H1 (cell line): ENCODE data around the gene GMPR2.

Experiments used
- CEBPB ChIP-seq: IDR thresholded peaks from 2 replicates; pipeline ENCODE4 v1.6.1; 2012; ENCODE audit warnings: low read depth, low read length
- CHD1 ChIP-seq: IDR thresholded peaks from 2 replicates; pipeline ENCODE4 v1.6.1; 2012; ENCODE audit warnings: low read depth, low read length, improper control_type of control experiment
- EGR1 ChIP-seq: IDR thresholded peaks from 2 replicates; pipeline ENCODE4 v1.6.1; 2011; ENCODE audit warnings: low read depth, low read length, borderline replicate concordance
- EZH2 ChIP-seq: fragments of 200-600 bp; sonication (generic); IDR thresholded peaks from 2 replicates; pipeline ENCODE4 v1.7.1; 2012; ENCODE audit warnings: low read depth, mild to moderate bottlenecking, moderate library complexity, low read length, inconsistent platforms; ENCODE audit not compliant: severe bottlenecking
- KDM5A ChIP-seq: fragments of 200-600 bp; IDR thresholded peaks from 2 replicates; pipeline ENCODE4 v1.7.1; 2012; ENCODE audit warnings: mild to moderate bottlenecking, low read length, inconsistent platforms, mixed read lengths
- MAFK ChIP-seq: IDR thresholded peaks from 2 replicates; pipeline ENCODE4 v1.6.1; 2012; ENCODE audit warnings: low read depth, mild to moderate bottlenecking, improper control_type of control experiment, low read length
- NRF1 ChIP-seq: IDR thresholded peaks from 2 replicates; pipeline ENCODE4 v1.6.1; 2011; ENCODE audit warnings: mild to moderate bottlenecking, low read depth, low read length, improper control_type of control experiment
- RFX5 ChIP-seq: IDR thresholded peaks from 2 replicates; pipeline ENCODE4 v1.6.1; 2011; ENCODE audit warnings: low read depth, low read length, improper control_type of control experiment, borderline replicate concordance
- SIN3A ChIP-seq, 2 experiments: IDR thresholded peaks in 1 of 2; conservative IDR thresholded peaks in 1 of 2; 2 replicates each; pipeline ENCODE4 v1.6.1; 2011 to 2012; ENCODE audit warnings: low read length in 2 of 2, improper control_type of control experiment in 1 of 2, low read depth in 1 of 2, mild to moderate bottlenecking in 1 of 2
- TEAD4 ChIP-seq: IDR thresholded peaks from 2 replicates; pipeline ENCODE4 v1.6.1; 2012; ENCODE audit warnings: low read depth, low read length, inconsistent platforms, mixed read lengths
- TF ChIP-seq, protein P1 (sequence below), 3 experiments: IDR thresholded peaks; 1 replicate in 2 of 3; 2 replicates in 1 of 3; pipeline versions ENCODE4 v1.5.1 to v1.6.1; 2011; ENCODE audit warnings: low read length in 3 of 3, mild to moderate bottlenecking in 3 of 3, inconsistent platforms in 2 of 3, low read depth in 1 of 3, moderate library complexity in 1 of 3; ENCODE audit not compliant: insufficient read depth in 1 of 3; ENCODE audit errors: control extremely low read depth in 1 of 3
- TF ChIP-seq, protein P2 (sequence below): IDR thresholded peaks from 2 replicates; pipeline ENCODE4 v1.6.1; 2012; ENCODE audit warnings: inconsistent platforms
- TF ChIP-seq, protein P3 (sequence below): IDR thresholded peaks from 2 replicates; pipeline ENCODE4 v1.6.1; 2011; ENCODE audit warnings: low read length, improper control_type of control experiment

DNA sequence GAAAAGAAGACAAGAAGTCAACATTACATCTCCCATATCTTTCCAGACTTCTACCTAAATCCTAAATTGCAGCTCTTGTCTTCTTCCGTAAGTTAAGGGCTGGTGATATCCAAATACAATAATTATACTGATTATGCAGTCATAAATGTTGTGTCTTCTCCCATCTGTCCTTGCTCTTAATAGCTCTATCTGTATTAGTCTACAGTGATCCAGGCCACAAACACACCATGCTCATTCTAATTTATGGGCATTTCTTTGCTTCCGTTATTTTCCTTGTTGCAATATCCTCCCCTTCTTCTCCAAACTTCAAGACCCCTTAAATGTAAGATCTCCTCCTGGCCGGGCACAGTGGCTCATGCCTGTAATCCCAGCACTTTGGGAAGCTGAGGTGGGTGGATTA, 13.2 kb upstream of the GMPR2 start:
- TF ChIP-seq EGR1 = no peak
- TF ChIP-seq CHD1 = no peak
- TF ChIP-seq, protein P1, sequence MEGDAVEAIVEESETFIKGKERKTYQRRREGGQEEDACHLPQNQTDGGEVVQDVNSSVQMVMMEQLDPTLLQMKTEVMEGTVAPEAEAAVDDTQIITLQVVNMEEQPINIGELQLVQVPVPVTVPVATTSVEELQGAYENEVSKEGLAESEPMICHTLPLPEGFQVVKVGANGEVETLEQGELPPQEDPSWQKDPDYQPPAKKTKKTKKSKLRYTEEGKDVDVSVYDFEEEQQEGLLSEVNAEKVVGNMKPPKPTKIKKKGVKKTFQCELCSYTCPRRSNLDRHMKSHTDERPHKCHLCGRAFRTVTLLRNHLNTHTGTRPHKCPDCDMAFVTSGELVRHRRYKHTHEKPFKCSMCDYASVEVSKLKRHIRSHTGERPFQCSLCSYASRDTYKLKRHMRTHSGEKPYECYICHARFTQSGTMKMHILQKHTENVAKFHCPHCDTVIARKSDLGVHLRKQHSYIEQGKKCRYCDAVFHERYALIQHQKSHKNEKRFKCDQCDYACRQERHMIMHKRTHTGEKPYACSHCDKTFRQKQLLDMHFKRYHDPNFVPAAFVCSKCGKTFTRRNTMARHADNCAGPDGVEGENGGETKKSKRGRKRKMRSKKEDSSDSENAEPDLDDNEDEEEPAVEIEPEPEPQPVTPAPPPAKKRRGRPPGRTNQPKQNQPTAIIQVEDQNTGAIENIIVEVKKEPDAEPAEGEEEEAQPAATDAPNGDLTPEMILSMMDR (IDR thresholded peaks at IDR 0.05; ENCODE audit: control extremely low read depth in 1 of 3, insufficient read depth in 1 of 3, low read depth in 1 of 3, low read length in 3 of 3) = no peak
- no peak for TF ChIP-seq CEBPB
- TF ChIP-seq MAFK = no peak
- no peak for TF ChIP-seq SIN3A (conservative IDR thresholded peaks at IDR 0.05 in 1 of 2, IDR thresholded peaks at IDR 0.05 in 1 of 2; ENCODE audit: low read depth in 1 of 2, low read length in 2 of 2)
- TF ChIP-seq, protein P2, sequence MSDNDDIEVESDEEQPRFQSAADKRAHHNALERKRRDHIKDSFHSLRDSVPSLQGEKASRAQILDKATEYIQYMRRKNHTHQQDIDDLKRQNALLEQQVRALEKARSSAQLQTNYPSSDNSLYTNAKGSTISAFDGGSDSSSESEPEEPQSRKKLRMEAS = no peak
- TF ChIP-seq TEAD4 = no peak
- TF ChIP-seq, protein P3, sequence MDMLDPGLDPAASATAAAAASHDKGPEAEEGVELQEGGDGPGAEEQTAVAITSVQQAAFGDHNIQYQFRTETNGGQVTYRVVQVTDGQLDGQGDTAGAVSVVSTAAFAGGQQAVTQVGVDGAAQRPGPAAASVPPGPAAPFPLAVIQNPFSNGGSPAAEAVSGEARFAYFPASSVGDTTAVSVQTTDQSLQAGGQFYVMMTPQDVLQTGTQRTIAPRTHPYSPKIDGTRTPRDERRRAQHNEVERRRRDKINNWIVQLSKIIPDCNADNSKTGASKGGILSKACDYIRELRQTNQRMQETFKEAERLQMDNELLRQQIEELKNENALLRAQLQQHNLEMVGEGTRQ = no peak
- no peak for TF ChIP-seq EZH2
- no peak for TF ChIP-seq KDM5A
- TF ChIP-seq RFX5 = no peak
- TF ChIP-seq NRF1 = no peak
